MM.1S (cell line): ENCODE measurements around the gene SRCIN1.

Experiments used
- DNase-seq: peaks from one replicate; pipeline ENCODE4 v3.0.0-alpha.2; 2015
- H2AFZ ChIP-seq: fragments of 300-600 bp; sonication (generic); 2 replicates; pipeline ENCODE4 v1.6.0; 2016; ENCODE audit warnings: antibody characterized with exemption, low read length
- H3F3A ChIP-seq: fragments of 300-600 bp; sonication (generic); 2 replicates; pipeline ENCODE4 v1.6.1; 2016; ENCODE audit warnings: mild to moderate bottlenecking, antibody characterized with exemption, low read length, moderate library complexity, mixed read lengths; ENCODE audit not compliant: insufficient read depth
- H3K27ac ChIP-seq: fragments of 300-600 bp; sonication (generic); 2 replicates; pipeline ENCODE4 v1.5.1; 2016; ENCODE audit warnings: mild to moderate bottlenecking, low read length
- H3K27me3 ChIP-seq: fragments of 300-600 bp; sonication (generic); replicated peaks from 2 replicates; pipeline ENCODE4 v1.6.0; 2016; ENCODE audit warnings: low read length; ENCODE audit not compliant: insufficient read depth
- H3K36me3 ChIP-seq: fragments of 300-600 bp; sonication (generic); replicated peaks from 2 replicates; pipeline ENCODE4 v1.6.1; 2016; ENCODE audit warnings: mild to moderate bottlenecking, low read length, mixed read lengths; ENCODE audit not compliant: insufficient read depth
- H3K4me1 ChIP-seq: fragments of 300-600 bp; sonication (generic); 2 replicates; pipeline ENCODE4 v1.6.1; 2016; ENCODE audit warnings: low read length, mixed read lengths
- H3K4me2 ChIP-seq: fragments of 300-600 bp; sonication (generic); 2 replicates; pipeline ENCODE4 v1.6.0; 2016; ENCODE audit warnings: low read depth, low read length
- H3K4me3 ChIP-seq: fragments of 300-600 bp; sonication (generic); 2 replicates; pipeline ENCODE4 v1.5.1; 2016; ENCODE audit warnings: low read length, mixed read lengths
- H3K79me2 ChIP-seq: fragments of 300-600 bp; sonication (generic); 2 replicates; pipeline ENCODE4 v1.6.1; 2016; ENCODE audit warnings: mixed run types, low read length, mixed read lengths
- H3K9ac ChIP-seq: fragments of 300-600 bp; sonication (generic); 2 replicates; pipeline ENCODE4 v1.6.1; 2016; ENCODE audit warnings: low read length, mixed read lengths
- H3K9me2 ChIP-seq: fragments of 300-600 bp; sonication (generic); replicated peaks from 2 replicates; pipeline ENCODE4 v1.6.1; 2016; ENCODE audit warnings: mild to moderate bottlenecking, low read length, mixed read lengths; ENCODE audit not compliant: insufficient read depth
- H3K9me3 ChIP-seq: fragments of 300-600 bp; sonication (generic); replicated peaks from 2 replicates; pipeline ENCODE4 v1.6.1; 2016; ENCODE audit warnings: mild to moderate bottlenecking, low read length, mixed read lengths; ENCODE audit not compliant: insufficient read depth
- H4K20me1 ChIP-seq: fragments of 300-600 bp; sonication (generic); 2 replicates; pipeline ENCODE4 v1.6.1; 2016; ENCODE audit warnings: mild to moderate bottlenecking, low read length, moderate library complexity, mixed read lengths; ENCODE audit not compliant: insufficient read depth
- EZH2 ChIP-seq: fragments of 300-600 bp; sonication (generic); optimal IDR thresholded peaks from 2 replicates; pipeline ENCODE3; 2017; ENCODE audit warnings: low read depth, mild to moderate bottlenecking, antibody characterized with exemption, low read length, mixed read lengths
- EZH2phosphoT487 ChIP-seq: fragments of 300-600 bp; sonication (generic); IDR thresholded peaks from 2 replicates; pipeline ENCODE4 v1.6.1; 2018; ENCODE audit warnings: antibody characterized with exemption, low read length
- TF ChIP-seq, protein P1 (sequence below): fragments of 300-600 bp; sonication (generic); IDR thresholded peaks from 2 replicates; pipeline ENCODE4 v1.5.1; 2016; ENCODE audit warnings: antibody characterized with exemption, low read length, mixed read lengths

SRCIN1 gene

DNA sequence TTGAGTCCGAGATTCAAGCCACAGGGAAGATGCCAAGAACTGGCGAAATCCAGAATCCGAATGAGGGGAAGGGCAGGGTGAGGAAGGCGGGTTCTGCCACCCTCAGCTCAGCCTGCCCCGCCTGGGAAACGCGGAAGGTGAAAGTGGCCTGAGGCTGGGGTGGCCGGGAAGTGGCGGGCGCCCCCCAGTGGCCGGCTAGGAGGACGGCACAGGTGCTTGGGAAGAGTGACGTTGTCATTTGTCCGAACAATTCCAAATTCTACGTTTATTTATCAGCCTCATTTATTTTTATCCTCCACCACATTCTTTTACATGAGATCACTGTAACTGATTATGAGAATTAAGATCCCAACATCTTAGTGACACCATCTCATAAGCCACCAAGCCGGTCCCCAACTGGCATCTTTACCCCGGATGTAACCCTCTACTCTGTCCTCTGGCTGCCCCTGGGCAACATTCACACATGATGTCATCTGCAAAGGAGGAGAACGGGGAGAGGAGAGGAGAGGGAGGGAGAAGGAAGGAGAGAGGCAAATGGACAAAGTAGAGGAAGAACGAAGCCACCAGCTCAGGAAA is 21.3 kb downstream of the SRCIN1 start:
- Histone ChIP-seq H3K79me2 (no peaks in the 10 kb centered on the region), H3K4me3 (no peak overlapping the region), H3K4me1 (no peaks in the 10 kb centered on the region), H3K4me2 (peak overlapping the region; percentile 31; the same call in 1 of the 2 replicates), H2AFZ (0 out of 2 replicates have a peak overlapping the region, but pooled peaks have one; percentile 24), H3F3A (no peaks in the 10 kb centered on the region), H3K9ac (no peak overlapping the region), H4K20me1 (no peaks in the 10 kb centered on the region), H3K27me3 (peaks cover 75% of the 10 kb centered on the region), H3K36me3 (no peaks in the 10 kb centered on the region), H3K9me2 (no peaks in the 10 kb centered on the region), H3K27ac (no peak overlapping the region), H3K9me3 (no peaks in the 10 kb centered on the region)
- TF ChIP-seq, protein P1, sequence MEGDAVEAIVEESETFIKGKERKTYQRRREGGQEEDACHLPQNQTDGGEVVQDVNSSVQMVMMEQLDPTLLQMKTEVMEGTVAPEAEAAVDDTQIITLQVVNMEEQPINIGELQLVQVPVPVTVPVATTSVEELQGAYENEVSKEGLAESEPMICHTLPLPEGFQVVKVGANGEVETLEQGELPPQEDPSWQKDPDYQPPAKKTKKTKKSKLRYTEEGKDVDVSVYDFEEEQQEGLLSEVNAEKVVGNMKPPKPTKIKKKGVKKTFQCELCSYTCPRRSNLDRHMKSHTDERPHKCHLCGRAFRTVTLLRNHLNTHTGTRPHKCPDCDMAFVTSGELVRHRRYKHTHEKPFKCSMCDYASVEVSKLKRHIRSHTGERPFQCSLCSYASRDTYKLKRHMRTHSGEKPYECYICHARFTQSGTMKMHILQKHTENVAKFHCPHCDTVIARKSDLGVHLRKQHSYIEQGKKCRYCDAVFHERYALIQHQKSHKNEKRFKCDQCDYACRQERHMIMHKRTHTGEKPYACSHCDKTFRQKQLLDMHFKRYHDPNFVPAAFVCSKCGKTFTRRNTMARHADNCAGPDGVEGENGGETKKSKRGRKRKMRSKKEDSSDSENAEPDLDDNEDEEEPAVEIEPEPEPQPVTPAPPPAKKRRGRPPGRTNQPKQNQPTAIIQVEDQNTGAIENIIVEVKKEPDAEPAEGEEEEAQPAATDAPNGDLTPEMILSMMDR = peak; percentile 96
- TF ChIP-seq EZH2 = no peak
- DNase-seq = peak; percentile 51

DNA sequence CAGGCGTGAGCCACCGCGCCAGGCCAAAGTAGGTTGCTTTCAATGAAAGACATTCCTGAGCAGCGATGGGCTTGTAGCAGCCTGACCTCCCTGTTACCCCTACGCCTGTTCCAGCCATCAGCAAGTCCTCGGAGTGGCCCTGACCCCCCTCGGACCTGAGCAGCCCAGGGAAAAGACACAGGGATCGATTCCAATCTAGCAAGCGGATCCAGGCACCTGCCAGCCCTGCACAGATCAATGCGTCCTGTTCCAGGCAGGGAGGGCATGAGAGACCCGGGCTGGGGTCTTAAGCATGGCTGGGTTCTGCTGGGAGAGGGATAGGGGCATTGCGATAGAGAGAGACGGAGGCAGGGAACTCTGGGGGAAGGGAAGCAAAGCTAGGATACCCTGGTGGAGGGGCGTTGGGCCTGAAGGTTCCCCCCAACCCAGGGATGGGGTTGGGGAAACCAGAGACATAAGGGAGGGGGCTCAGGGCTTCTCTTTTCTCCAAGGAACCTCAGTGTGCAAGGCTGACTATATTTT is 21.9 kb downstream of the SRCIN1 start:
- Histone ChIP-seq H3K36me3 (no peaks in the 10 kb centered on the region), H3F3A (no peaks in the 10 kb centered on the region), H3K9ac (no peak overlapping the region), H3K9me2 (no peaks in the 10 kb centered on the region), H3K4me1 (no peaks in the 10 kb centered on the region), H2AFZ (0 out of 2 replicates have a peak overlapping the region, but pooled peaks have one; percentile 24), H3K79me2 (no peaks in the 10 kb centered on the region), H3K4me3 (no peak overlapping the region), H4K20me1 (no peaks in the 10 kb centered on the region), H3K9me3 (no peaks in the 10 kb centered on the region), H3K4me2 (peak overlapping the region; percentile 31; the same call in 1 of the 2 replicates), H3K27me3 (peaks cover 76% of the 10 kb centered on the region), H3K27ac (no peak overlapping the region)
- DNase-seq = no peak
- TF ChIP-seq EZH2 = no peak
- TF ChIP-seq, protein P1 = no peak
- no peak for TF ChIP-seq EZH2phosphoT487

DNA sequence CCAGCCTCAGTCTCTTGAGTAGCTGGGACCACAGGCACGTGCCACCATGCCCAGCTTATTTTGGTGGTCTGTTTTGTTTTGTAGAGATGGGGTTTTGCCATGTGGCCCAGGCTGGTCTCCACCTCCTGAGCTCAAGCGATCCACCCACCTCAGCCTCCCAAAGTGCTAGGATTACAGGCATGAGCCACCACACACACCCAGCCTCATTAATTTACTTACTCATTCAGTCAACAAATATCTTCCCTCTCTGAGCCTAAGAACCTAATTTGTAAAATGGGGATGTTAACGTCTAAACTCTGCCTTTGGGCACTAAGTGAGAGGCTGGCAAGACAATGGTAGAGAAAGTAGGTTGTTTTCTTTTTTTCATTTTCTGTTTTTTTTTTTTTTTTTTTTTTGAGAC is 22.6 kb downstream of the SRCIN1 start:
- Histone ChIP-seq H3K4me1 (no peaks in the 10 kb centered on the region), H3K36me3 (no peaks in the 10 kb centered on the region), H3K27ac (no peak overlapping the region), H2AFZ (no peak overlapping the region), H3K9me3 (no peaks in the 10 kb centered on the region), H3K79me2 (no peaks in the 10 kb centered on the region), H3K9ac (no peak overlapping the region), H3F3A (no peaks in the 10 kb centered on the region), H3K9me2 (no peaks in the 10 kb centered on the region), H4K20me1 (no peaks in the 10 kb centered on the region), H3K27me3 (peaks cover 75% of the 10 kb centered on the region), H3K4me2 (no peak overlapping the region), H3K4me3 (no peak overlapping the region)
- no peak for DNase-seq
- no peak for TF ChIP-seq EZH2
- no peak for TF ChIP-seq EZH2phosphoT487
- TF ChIP-seq, protein P1 = no peak
